A549 (cell line): ENCODE results near the gene NRARP. TPM values are rescaled to one million over a fixed set of nuclear protein-coding genes. Genes with fewer than 3 reads are reported as not detected.

Experiments
- ATAC-seq, 2 experiments: fragments of 200-7000 bp in 1 of 2; fragments of >200 bp in 1 of 2; cut with Nextera tagmentation in 1 of 2; cut with Tn5 transposase in 1 of 2; 3 replicates each; pipeline versions ENCODE4 v1.8.0 to v1.9.1; 2018 to 2020; ENCODE audit warnings: mild to moderate bottlenecking in 1 of 2, moderate library complexity in 1 of 2
- CTCF ChIA-PET: fragments of 300-600 bp; sonication (Branson Sonifier 250); formaldehyde crosslinking; extraction: SDS; loops from one replicate; lab custom pipeline; 2021; ENCODE audit warnings: antibody characterized with exemption, inconsistent platforms; lab: Yijun Ruan, JAX
- POLR2A ChIA-PET: fragments of 350-600 bp; formaldehyde crosslinking; extraction: SDS; loops from one replicate; lab custom pipeline; 2021; ENCODE audit warnings: antibody characterized with exemption, inconsistent platforms; lab: Yijun Ruan, JAX
- DNase-seq, 2 experiments: peaks; one replicate each; pipeline versions ENCODE4 v3.0.0 to v3.0.0-alpha.2; 2011 to 2016; ENCODE audit warnings: low read depth in 1 of 2, low spot score in 1 of 2
- FAIRE-seq: peaks from 2 replicates; lab custom pipeline; 2011; peaks lifted over from hg19 to GRCh38; lab: Jason Lieb, UNC
- H3K27ac ChIP-seq, 2 experiments: fragments of >200 bp; sonication (Bioruptor Twin); formaldehyde crosslinking; 3 replicates each; pipeline ENCODE4 v1.5.1; 2016 to 2017
- H3K4me1 ChIP-seq: fragments of >200 bp; sonication (Bioruptor Twin); formaldehyde crosslinking; 3 replicates; pipeline ENCODE4 v1.6.1; 2016
- H3K4me2 ChIP-seq: fragments of >200 bp; sonication (Bioruptor Twin); formaldehyde crosslinking; 3 replicates; pipeline ENCODE4 v1.6.1; 2016
- H3K4me3 ChIP-seq: fragments of >200 bp; sonication (Bioruptor Twin); formaldehyde crosslinking; 3 replicates; pipeline ENCODE4 v1.5.1; 2016
- H3K9me3 ChIP-seq: fragments of >200 bp; sonication (Bioruptor Twin); formaldehyde crosslinking; 3 replicates; pipeline ENCODE4 v1.6.1; 2016
- CBX2 ChIP-seq: fragments of 200-600 bp; sonication (generic); IDR thresholded peaks from 2 replicates; pipeline ENCODE4 v1.6.1; 2016; ENCODE audit warnings: low read depth, mild to moderate bottlenecking, borderline replicate concordance
- CEBPB ChIP-seq, 2 experiments: fragments of >200 bp in 1 of 2; sonication (Bioruptor Twin) in 1 of 2; formaldehyde crosslinking in 1 of 2; IDR thresholded peaks; 2 replicates each; pipeline ENCODE4 v1.6.1; 2012 to 2016
- CHD2 ChIP-seq: fragments of 150-350 bp; IDR thresholded peaks from 2 replicates; pipeline ENCODE4 v1.6.1; 2014; ENCODE audit warnings: low read length; ENCODE audit not compliant: partially characterized antibody
- EP300 ChIP-seq, 2 experiments: fragments of >200 bp; sonication (Bioruptor Twin); formaldehyde crosslinking; IDR thresholded peaks; 2 replicates in 1 of 2; 3 replicates in 1 of 2; pipeline ENCODE4 v1.6.1; 2016 to 2017
- ESRRA ChIP-seq: fragments of 150-350 bp; IDR thresholded peaks from 2 replicates; pipeline ENCODE4 v1.6.1; 2014; ENCODE audit warnings: mild to moderate bottlenecking, low read length, borderline replicate concordance
- FOSB ChIP-seq: fragments of 250-450 bp; sonication (Bioruptor Pico); IDR thresholded peaks from 2 replicates; pipeline ENCODE4 v1.5.0; 2020; ENCODE audit warnings: mild to moderate bottlenecking, moderate library complexity
- FOSL2 ChIP-seq, 2 experiments: fragments of 450-650 bp in 1 of 2; fragments of >200 bp in 1 of 2; sonication (Bioruptor Twin) in 1 of 2; formaldehyde crosslinking; IDR thresholded peaks; 2 replicates each; pipeline versions ENCODE4 v1.5.0 to v1.6.1; 2016 to 2020; ENCODE audit warnings: mild to moderate bottlenecking in 1 of 2, moderate library complexity in 1 of 2
- HOXB5 ChIP-seq: fragments of 250-450 bp; sonication (Bioruptor Pico); IDR thresholded peaks from 2 replicates; pipeline ENCODE4 v1.5.0; 2020; ENCODE audit warnings: mild to moderate bottlenecking, moderate library complexity
- JUNB ChIP-seq: fragments of >200 bp; sonication (Bioruptor Twin); formaldehyde crosslinking; IDR thresholded peaks from 2 replicates; pipeline ENCODE4 v1.6.1; 2016
- KDM1A ChIP-seq: fragments of 200-600 bp; sonication (generic); IDR thresholded peaks from 2 replicates; pipeline ENCODE4 v1.6.1; 2016; ENCODE audit warnings: low read depth, mild to moderate bottlenecking
- KDM5A ChIP-seq: fragments of 200-600 bp; sonication (generic); IDR thresholded peaks from 2 replicates; pipeline ENCODE4 v1.6.1; 2016; ENCODE audit warnings: antibody characterized with exemption, mild to moderate bottlenecking
- MAZ ChIP-seq: fragments of 150-350 bp; IDR thresholded peaks from 2 replicates; pipeline ENCODE4 v1.6.1; 2014; ENCODE audit warnings: antibody characterized with exemption, low read depth, low read length, borderline replicate concordance
- MYC ChIP-seq: IDR thresholded peaks from 2 replicates; pipeline ENCODE4 v1.6.1; 2012; ENCODE audit warnings: mild to moderate bottlenecking, inconsistent platforms, low read length, improper control_type of control experiment, borderline replicate concordance
- NPAS2 ChIP-seq: fragments of 250-450 bp; sonication (Bioruptor Pico); IDR thresholded peaks from 2 replicates; pipeline ENCODE4 v1.8.0; 2022; ENCODE audit warnings: mild to moderate bottlenecking, moderate library complexity, borderline replicate concordance
- PHF8 ChIP-seq: fragments of 200-600 bp; sonication (generic); IDR thresholded peaks from 2 replicates; pipeline ENCODE4 v1.6.1; 2016; ENCODE audit warnings: low read depth, mild to moderate bottlenecking, antibody characterized with exemption, moderate library complexity, borderline replicate concordance
- POLR2A ChIP-seq: IDR thresholded peaks from 2 replicates; pipeline ENCODE4 v1.6.1; 2012; ENCODE audit warnings: mild to moderate bottlenecking, low read length
- RAD21 ChIP-seq, 2 experiments: fragments of >200 bp in 1 of 2; sonication (Bioruptor Twin) in 1 of 2; formaldehyde crosslinking in 1 of 2; IDR thresholded peaks in 1 of 2; conservative IDR thresholded peaks in 1 of 2; 2 replicates in 1 of 2; 3 replicates in 1 of 2; pipeline ENCODE4 v1.6.1; 2012 to 2018; ENCODE audit warnings: inconsistent platforms in 1 of 2
- RARB ChIP-seq: fragments of 250-450 bp; sonication (Bioruptor Pico); IDR thresholded peaks from 2 replicates; pipeline ENCODE4 v1.8.0; 2021; ENCODE audit warnings: mild to moderate bottlenecking, moderate library complexity
- RFX5 ChIP-seq: fragments of 450-650 bp; IDR thresholded peaks from 2 replicates; pipeline ENCODE4 v1.7.1; 2014; ENCODE audit warnings: antibody characterized with exemption, mild to moderate bottlenecking, moderate library complexity
- RNF2 ChIP-seq: fragments of 200-600 bp; sonication (generic); IDR thresholded peaks from 2 replicates; pipeline ENCODE4 v1.6.1; 2016; ENCODE audit warnings: low read depth, mild to moderate bottlenecking, antibody characterized with exemption, moderate library complexity, borderline replicate concordance
- SMC3 ChIP-seq: fragments of >200 bp; sonication (Bioruptor Twin); formaldehyde crosslinking; IDR thresholded peaks from 3 replicates; pipeline ENCODE4 v1.6.1; 2018; ENCODE audit warnings: inconsistent platforms
- TFCP2L1 ChIP-seq: fragments of 250-450 bp; sonication (Bioruptor Pico); IDR thresholded peaks from 2 replicates; pipeline ENCODE4 v1.5.0; 2021; ENCODE audit warnings: mild to moderate bottlenecking
- TP53 ChIP-seq: fragments of 250-450 bp; sonication (Bioruptor Pico); IDR thresholded peaks from 2 replicates; pipeline ENCODE4 v1.5.0; 2021; ENCODE audit warnings: mild to moderate bottlenecking, moderate library complexity
- USF2 ChIP-seq: fragments of 450-650 bp; IDR thresholded peaks from 2 replicates; pipeline ENCODE4 v1.6.1; 2014; ENCODE audit warnings: antibody characterized with exemption
- ZC3H11A ChIP-seq: fragments of 450-650 bp; IDR thresholded peaks from 2 replicates; pipeline ENCODE4 v1.6.1; 2014; ENCODE audit warnings: antibody characterized with exemption, mild to moderate bottlenecking
- whole genome bisulfite sequencing: methylation state at CpG from one replicate; pipeline ENCODE4 v1.1.6; 2017; ENCODE audit errors: missing lambda C conversion rate; 5-methylcytosine and 5-hydroxymethylcytosine counted together
- polyA plus RNA-seq, 4 experiments: library from polyadenylated mRNA; depleted of rRNA in 3 of 4; stranded (reverse); fragments of >200 nt; fragmentation: RNase III in 1 of 4; extraction: RNeasy Plus Mini Kit Qiagen cat#74134 plus additional on column Dnase treatment in 1 of 4; gene quantifications; 2 replicates in 3 of 4; 3 replicates in 1 of 4; pipeline ENCODE4 v1.2.3, GENCODE V29; 2011 to 2017
- TF ChIP-seq, protein P1 (sequence below): fragments of 150-350 bp; IDR thresholded peaks from 2 replicates; pipeline ENCODE4 v1.6.1; 2014; ENCODE audit warnings: low read depth, mild to moderate bottlenecking, low read length
- TF ChIP-seq, protein P2 (sequence below): fragments of >200 bp; sonication (Bioruptor Twin); formaldehyde crosslinking; IDR thresholded peaks from 3 replicates; pipeline ENCODE4 v1.5.1; 2016

Gene NRARP
- polyA plus RNA-seq, 2 of the 4 experiments (the other 2 are of a cell fraction) = 1.3 to 5.1 TPM

- TF ChIP-seq RFX5 (no peak), HOXB5 (CRISPR knock-in tag) (no peak), TFCP2L1 (CRISPR knock-in tag) (no peak), RAD21 (conservative IDR thresholded peaks at IDR 0.05 in 1 of 2, IDR thresholded peaks at IDR 0.05 in 1 of 2) (no peak), POLR2A (no peak), EP300 (IDR thresholded peaks at IDR 0.05) (no peak), PHF8 (no peak), USF2 (no peak), MAZ (no peak), CEBPB (IDR thresholded peaks at IDR 0.05) (no peak)
- POLR2A ChIA-PET = no interaction called here
- H3K27ac ChIP-seq = no peak overlapping the region
- no peak overlapping the region for H3K4me2 ChIP-seq
- H3K4me1 ChIP-seq = no peaks in the 10 kb centered on the region
- ATAC-seq (no peak), DNase-seq (no peak), FAIRE-seq (no peak)
- WGBS = 56% methylated on average over 7 of the region's 7 CpGs
- no peak overlapping the region for H3K4me3 ChIP-seq
- CTCF ChIA-PET = no interaction called here
- H3K9me3 ChIP-seq = peaks cover 16% of the 10 kb centered on the region; the same call in 2 of the 3 replicates
Measured at GRCh38 chr9:137339045-137339907, 37.2 kb upstream of the NRARP start.

- ChIA-PET POLR2A (no interaction called here), CTCF (interaction anchor here (0.7 to 1.0 kb wide), 4 partner anchors 9 to 54 kb away, joined by 3 read pairs; no protein-coding TSS in a partner anchor)
- no peak for ATAC-seq
- no peak for FAIRE-seq
- H3K9me3 ChIP-seq = peaks cover 16% of the 10 kb centered on the region; the same call in 2 of the 3 replicates
- WGBS = 58% methylated on average over 2 of the region's 2 CpGs
- H3K4me2 ChIP-seq = no peak overlapping the region
- DNase-seq = no peak
- no peak overlapping the region for H3K27ac ChIP-seq
- no peak overlapping the region for H3K4me3 ChIP-seq
- TF ChIP-seq, protein P1, sequence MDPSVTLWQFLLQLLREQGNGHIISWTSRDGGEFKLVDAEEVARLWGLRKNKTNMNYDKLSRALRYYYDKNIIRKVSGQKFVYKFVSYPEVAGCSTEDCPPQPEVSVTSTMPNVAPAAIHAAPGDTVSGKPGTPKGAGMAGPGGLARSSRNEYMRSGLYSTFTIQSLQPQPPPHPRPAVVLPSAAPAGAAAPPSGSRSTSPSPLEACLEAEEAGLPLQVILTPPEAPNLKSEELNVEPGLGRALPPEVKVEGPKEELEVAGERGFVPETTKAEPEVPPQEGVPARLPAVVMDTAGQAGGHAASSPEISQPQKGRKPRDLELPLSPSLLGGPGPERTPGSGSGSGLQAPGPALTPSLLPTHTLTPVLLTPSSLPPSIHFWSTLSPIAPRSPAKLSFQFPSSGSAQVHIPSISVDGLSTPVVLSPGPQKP = no peak
- TF ChIP-seq MYC = no peak
- no peak for TF ChIP-seq CEBPB (IDR thresholded peaks at IDR 0.05)
- no peak for TF ChIP-seq HOXB5 (CRISPR knock-in tag)
- TF ChIP-seq USF2 = no peak
- TF ChIP-seq CBX2 = no peak
- TF ChIP-seq NPAS2 (CRISPR knock-in tag) = no peak
- no peak for TF ChIP-seq KDM1A
- no peak for TF ChIP-seq KDM5A
- no peak for TF ChIP-seq FOSL2 (IDR thresholded peaks at IDR 0.05)
- no peak for TF ChIP-seq FOSL2 (CRISPR knock-in tag; IDR thresholded peaks at IDR 0.05)
- TF ChIP-seq SMC3 = no peak
- H3K4me1 ChIP-seq = no peaks in the 10 kb centered on the region
Measured at GRCh38 chr9:137336735-137337134, 34.7 kb upstream of the NRARP start.

DNA sequence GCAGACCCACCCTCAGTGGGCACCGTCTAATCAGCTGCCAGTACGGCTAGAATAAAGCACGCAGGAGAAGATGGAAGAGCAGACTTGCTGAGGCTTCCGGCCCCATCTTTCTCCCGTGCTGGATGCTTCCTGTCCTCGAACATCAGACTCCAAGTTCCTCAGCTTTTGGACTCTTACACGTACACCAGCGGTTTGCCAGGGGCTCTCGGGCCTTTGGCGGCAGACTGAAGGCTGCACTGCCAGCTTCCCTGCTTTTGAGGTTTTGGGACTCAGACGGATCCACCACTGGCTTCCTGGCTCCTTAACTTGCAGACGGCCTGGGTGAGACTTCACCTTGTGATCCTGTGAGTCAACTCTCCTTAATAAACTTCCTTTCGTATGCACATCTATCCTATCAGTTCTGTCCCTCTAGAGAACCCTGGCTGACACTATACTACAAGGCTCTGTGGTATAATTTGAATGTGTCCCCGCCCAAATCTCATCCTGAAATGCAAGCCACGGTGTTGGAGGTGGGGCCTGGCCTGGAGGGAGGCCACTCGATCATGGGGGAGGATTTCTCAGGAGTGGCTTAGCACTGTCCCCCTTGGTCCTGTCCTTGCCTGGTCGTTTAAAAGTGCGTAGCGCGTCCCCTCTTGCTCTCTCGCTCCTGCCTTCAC, 31.1 kb upstream of the NRARP start:
- no peak for DNase-seq
- Histone ChIP-seq H3K27ac (no peak overlapping the region), H3K9me3 (peaks cover 19% of the 10 kb centered on the region; the same call in 2 of the 3 replicates), H3K4me1 (no peaks in the 10 kb centered on the region), H3K4me2 (no peak overlapping the region), H3K4me3 (no peak overlapping the region)
- ChIA-PET POLR2A (interaction anchor here (0.6 kb wide), 1 partner anchor 68 kb away, joined by 3 read pairs; no protein-coding TSS in a partner anchor), CTCF (no interaction called here)
- ATAC-seq = peak; percentile 36 to 66
- 55% methylated on average over 21 of the region's 21 CpGs for WGBS
- no peak for FAIRE-seq
- no peak for TF ChIP-seq RAD21 (conservative IDR thresholded peaks at IDR 0.05 in 1 of 2, IDR thresholded peaks at IDR 0.05 in 1 of 2)
- no peak for TF ChIP-seq KDM1A
- no peak for TF ChIP-seq NPAS2 (CRISPR knock-in tag)
- TF ChIP-seq EP300 (IDR thresholded peaks at IDR 0.05) = no peak
- no peak for TF ChIP-seq FOSB (CRISPR knock-in tag)
- TF ChIP-seq RARB (CRISPR knock-in tag) = no peak
- no peak for TF ChIP-seq TP53
- no peak for TF ChIP-seq JUNB
- TF ChIP-seq FOSL2 (IDR thresholded peaks at IDR 0.05) = no peak
- TF ChIP-seq FOSL2 (CRISPR knock-in tag; IDR thresholded peaks at IDR 0.05) = no peak
- TF ChIP-seq, protein P2, sequence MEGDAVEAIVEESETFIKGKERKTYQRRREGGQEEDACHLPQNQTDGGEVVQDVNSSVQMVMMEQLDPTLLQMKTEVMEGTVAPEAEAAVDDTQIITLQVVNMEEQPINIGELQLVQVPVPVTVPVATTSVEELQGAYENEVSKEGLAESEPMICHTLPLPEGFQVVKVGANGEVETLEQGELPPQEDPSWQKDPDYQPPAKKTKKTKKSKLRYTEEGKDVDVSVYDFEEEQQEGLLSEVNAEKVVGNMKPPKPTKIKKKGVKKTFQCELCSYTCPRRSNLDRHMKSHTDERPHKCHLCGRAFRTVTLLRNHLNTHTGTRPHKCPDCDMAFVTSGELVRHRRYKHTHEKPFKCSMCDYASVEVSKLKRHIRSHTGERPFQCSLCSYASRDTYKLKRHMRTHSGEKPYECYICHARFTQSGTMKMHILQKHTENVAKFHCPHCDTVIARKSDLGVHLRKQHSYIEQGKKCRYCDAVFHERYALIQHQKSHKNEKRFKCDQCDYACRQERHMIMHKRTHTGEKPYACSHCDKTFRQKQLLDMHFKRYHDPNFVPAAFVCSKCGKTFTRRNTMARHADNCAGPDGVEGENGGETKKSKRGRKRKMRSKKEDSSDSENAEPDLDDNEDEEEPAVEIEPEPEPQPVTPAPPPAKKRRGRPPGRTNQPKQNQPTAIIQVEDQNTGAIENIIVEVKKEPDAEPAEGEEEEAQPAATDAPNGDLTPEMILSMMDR = no peak
- no peak for TF ChIP-seq RNF2
- TF ChIP-seq CBX2 = no peak
- TF ChIP-seq CHD2 = no peak
- no peak for TF ChIP-seq ESRRA
- no peak for TF ChIP-seq ZC3H11A
